Measurements from ENCODE around the gene RPL15.

The RPL15 gene

DNA sequence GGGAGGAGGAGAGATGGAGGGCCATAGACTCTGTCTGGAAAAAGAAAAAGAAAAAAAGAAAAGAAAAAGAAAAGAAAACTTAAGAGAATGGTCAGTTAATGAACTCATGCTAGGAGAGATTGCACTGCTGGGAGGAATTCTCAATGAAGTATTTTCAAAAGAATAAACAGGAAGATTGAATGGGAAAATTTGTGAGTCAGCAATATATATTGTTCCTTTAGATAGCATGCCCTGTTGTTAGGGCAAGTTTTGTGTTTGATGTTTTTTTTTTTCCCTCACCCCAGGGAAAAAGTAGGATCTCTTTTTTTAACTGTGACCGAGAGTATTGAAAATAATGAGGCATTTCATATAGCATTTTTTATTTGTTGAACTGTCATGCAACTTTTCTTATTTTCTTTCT lies 20.4 kb downstream of the RPL15 start:
- no peak for DNase-seq

DNA sequence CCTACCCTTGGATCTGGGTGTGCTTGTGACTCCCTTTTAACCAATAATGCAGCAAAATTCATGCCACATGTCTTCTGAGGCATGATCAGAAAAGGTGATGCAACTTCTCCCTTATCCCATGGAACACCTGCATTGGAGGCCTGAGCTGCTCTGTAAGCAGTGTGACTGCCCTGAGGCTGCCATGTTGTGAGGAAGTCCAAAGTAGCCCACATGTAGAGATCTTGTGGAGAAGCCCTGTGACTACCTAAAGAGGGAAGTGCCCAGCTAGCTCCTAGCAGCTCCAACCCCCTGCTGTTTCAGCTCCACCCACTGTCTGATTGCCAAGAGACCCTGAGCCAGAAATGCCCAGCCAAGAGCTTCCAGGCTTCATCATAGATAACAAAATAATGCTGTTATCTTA lies 21.8 kb downstream of the RPL15 start:
- DNase-seq, result no peak

DNA sequence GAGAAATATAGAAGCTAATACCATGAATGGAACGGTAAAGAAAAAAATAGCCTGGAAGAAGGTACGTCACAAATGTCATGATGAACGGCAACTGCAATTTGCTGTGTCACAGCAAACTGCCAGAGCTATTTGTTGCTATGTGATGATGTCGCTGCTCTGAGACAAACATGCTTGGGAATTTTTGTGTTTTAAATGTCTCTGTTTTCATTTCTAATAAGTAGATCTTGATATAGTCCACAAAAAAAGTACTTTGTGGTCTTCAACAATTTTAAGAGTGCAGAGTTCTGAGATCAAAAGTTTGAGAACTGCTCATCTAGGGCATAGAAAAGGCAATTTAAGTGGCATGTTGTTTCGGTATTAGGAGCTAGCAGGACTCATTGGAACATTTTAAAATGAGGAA lies 23.8 kb downstream of the RPL15 start:
- no peak for DNase-seq

DNA sequence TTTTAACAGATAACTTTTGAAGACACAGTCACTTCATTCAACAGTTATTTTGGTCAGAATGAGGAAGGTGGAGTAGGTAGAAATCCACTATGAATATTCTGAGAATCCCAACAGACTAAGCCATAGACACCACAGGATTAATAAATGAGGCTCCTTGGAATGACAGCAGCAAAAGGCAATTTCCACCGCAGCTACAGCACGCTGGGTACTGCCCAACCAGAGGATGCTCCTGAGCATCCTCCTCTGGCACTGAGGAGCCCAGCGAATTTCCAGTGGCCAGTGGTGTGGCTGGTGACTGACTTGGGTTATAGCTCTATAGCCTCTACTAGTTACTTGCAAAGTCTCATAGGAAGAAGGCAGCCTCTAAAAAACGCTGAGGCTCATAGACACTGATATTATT lies 24.5 kb downstream of the RPL15 start:
- DNase-seq, result no peak

DNA sequence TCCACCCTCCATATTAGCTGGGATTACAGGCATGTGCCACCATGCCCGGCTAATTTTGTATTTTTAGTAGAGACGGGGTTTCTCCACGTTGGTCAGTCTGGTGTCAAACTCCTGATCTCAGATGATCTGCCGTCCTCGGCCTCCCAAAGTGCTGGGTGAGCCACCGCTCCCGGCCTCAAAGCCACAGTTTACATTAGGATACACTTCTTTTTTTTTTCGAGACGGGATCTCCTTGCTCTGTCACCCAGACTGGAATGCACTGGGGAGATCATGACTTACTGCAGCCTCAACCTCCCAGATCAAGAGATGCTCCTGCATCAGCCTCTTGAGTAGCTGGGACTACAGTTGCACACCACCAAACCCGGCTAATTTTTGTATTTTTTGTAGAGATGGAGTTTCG lies 25.6 kb downstream of the RPL15 start:
- no peak for DNase-seq

DNA sequence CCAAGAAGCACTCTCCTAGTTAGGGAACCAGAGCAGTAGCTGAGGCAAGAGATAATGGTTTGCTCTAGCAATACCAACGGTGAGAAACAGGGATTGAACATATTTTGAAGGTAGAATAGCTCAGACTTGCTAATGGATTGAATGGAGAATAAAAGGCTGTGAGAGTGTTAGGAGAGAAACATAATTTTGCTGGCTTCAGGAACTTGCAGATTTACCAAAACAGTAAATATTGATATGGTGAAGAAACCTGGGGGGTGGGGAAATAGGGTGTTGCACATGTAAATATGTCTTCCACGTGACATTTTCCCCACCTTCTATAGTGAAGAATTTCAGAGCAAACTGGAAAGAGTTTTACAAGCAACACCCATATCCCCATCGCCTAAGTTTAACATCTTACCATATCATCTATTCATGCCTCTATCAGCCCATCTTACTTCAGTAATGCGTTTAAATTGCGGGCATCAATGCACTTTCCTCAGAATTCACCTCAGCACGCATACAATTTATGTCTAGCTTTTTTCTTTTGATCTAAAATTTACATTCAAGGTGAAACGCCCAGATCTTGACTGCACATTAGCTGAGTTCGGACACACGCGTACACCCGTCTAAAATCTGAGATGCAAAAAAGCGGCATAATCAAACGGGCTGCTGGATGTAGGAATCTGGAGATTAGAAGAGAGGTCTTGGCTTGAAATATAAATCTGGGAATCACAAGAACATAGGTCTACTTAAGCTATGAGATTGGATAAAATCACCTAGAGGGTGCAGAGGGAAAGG lies 27.3 kb downstream of the RPL15 start:
- DNase-seq, result no peak

DNA sequence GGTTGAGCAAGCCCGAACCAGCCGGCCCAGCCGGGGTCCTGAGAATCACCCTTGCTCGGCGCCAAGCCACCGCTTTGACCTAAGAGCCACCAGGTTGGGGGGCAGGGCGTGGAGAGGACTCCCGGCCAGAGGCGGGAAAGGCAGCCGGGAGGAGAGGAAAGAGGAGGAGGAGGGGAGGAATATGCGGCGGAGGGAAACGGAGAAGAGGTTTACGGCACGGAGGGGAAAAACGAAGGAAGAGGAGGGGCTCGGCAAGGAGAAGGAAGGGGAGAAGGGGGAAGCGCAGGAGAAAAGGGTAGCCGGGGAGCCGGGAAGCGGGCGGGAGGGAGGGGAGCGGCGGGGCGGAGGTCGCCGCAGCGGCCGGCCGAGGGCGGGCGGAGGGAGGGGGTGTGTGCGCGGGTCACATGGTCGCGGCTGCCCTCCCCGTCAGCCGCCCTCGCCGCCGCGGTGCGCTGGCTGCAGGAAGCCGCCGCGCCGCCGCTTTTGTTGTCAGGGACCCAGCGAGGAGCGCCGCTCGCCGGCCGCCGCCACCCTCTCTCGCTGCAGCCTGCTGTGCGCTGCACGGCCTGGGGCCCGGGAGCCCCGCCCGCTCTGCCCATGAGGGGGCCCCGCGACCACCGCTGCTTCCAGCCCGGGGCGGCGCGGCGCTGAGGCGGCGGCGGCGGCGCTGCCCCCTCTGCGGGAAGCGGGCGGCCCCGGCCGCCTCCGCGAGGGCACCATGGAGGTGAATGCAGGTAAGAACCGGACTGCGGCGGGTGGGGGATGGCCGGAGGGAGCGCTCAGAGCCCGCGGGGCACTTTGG lies 28.1 kb downstream of the RPL15 start, which contains the start of gene NR1D2:
Gene NR1D2, plus strand, starts transcription at position 426 of the 802 bp plus-strand sequence. Its CDS starts 293 bp downstream, at position 719.
- peak; percentile 88 for DNase-seq

DNA sequence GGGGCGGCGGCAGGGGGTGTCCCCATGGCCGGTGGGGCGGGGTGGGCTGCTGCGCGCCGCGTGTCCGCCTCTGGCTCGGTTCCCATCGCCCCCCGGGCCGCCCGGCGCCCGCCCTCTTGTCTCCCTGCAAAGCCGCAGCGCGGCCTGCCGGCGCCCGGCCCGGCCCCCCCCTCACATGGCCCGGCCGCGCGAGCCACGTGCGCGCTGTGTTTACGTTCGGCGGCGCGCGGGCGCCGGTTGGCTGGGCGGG lies 28.7 kb downstream of the RPL15 start:
- no peak for DNase-seq

DNA sequence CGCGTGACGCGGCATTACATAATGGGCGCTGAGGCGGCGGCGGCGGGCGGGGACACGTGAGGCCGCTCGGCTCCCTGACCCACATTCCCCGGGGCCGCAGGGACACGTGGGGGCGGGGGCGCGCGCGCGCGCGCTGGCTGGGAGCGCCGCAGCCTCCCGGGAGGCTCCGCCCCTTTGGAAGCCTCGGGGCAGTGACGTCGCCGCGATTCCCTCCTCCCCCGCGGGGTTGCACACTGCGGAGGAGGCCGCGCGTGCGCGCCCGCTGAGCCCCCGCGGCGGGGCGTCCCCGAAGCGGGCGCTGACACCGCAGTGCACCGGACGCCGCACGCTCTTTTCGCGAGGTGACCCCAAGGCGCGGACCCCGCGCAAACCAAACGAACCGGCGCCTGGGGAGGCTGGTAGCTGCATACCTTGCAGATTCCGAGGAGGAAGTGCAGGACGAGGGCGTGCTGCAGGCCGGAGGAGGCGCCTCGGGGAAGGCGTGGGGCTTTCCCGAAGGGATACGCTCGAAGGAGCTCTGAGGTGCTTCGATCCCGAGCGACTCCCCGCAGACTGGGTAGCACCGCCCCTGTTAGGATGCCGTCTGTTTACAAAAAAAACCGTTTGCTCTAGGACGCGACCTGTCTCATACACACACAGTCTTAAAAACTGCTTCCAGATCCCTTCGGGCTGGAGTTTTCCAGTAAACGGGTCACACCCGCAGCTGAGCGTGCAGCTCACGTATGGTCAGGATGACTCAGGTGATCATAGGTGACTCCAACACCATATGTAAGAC lies 29.2 kb downstream of the RPL15 start:
- peak; percentile 98 for DNase-seq

DNA sequence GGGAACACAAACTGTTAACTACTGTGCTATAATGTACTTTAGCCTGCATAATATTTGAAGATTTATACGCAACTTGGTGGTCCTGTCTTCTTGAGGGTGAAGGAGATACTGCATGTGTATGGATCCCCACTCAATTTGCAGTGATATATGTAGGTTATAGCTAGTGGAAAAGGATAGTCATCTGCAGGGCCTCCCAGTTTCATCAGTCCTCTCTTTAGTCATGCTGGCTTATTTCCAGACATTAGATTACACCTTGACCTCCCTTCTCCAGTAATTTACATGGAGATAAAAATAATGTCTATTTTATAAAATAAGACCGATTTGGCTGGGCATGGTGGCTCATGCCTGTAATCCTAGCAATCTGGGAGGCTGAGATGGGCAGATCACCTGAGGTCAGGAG lies 31.8 kb downstream of the RPL15 start:
- peak; percentile 34 for DNase-seq

DNA sequence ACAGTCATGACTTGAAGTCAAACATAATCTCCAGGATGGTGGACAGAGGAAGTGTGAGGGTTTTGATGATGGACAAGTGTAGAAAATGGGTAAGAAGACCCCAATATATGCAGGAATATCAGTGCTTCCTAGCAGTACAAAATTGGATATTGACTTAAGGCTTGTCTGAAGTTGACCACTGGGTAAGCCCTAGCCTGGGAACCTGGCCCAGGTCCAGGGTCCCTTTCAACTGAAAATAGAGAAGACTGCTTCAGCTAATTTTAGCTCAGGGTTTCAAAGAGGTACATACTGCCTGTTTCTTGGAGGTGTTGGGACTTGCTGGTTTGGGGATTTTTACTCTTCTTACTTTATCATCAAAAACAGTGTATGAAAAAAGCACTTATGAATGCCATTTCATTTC lies 32.9 kb downstream of the RPL15 start:
- DNase-seq, result no peak

DNA sequence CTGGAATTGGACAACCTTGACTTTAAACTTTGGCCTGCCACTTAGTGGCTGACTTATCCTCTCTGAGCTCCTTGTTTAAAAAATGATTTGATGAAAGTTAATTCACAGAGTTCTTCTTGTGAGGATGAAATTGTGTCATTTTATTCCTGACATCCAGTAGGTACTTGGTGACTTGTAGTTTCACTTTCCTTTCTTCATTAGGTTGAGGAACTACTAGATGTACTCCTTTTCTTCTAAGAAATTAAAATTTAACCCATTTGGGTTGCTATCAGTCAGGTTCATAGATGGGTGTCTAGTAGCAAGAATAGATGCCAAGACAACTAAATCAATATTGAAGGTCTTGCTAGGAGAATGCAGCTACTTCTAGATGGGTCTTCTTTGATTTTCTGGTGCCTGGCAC lies 33.4 kb downstream of the RPL15 start:
- DNase-seq, result no peak

DNA sequence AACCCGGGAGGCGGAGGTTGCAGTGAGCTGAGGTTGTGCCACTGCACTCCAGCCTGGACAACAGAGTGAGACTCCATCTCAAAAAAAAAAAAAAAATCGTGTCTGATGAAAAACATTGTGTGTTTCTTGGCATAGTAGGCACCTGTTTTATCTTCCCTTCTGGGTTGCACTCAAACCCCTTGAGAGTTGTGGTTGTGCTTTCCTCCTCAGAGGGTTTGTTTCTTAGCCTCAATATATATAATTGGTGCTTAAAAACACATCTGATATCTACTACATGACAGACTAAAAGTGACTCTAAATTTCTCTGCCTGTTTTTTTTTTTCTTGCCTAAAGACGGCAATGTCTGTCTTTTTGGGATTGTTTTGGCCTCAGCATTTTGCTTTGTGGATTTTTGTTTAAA lies 35.7 kb downstream of the RPL15 start:
- DNase-seq, result no peak

DNA sequence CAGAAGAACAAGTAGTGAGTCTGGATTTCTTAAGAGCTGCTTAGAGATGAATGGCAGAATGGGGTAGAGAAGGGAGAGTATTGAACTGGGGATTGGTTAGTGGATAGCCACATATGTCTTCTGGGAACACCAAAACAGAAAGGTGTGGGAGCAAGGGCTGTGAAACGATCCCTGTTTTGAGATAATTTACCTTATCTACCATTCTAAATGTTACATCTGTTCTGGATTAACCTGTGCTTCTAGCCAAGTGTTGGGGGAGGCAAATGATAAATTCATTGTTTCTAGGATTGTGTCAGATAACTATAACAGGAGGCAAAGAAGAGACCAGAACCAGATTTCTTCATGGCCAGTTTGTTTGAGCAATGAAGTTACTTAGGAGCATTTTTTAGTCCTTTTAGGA lies 36.6 kb downstream of the RPL15 start:
- no peak for DNase-seq

DNA sequence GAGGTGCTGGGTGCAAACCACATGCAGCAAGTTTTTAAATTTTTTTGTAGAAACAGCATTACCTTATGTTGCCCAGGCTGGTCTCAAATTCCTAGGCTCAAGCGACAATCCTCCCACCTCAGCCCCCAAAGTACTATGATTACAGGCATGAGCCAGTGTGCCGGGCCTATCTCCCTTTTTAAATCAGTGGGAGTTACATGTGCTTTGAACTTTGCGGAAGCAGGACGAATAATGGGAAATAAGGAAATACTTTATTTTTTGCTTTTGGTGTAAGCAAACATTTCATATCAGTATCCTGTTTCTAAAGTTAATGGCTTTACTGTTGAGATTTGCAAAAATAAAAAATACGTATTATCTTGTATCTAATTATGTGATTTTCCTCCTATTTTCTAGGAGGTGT lies 37.2 kb downstream of the RPL15 start:
- DNase-seq, result no peak

DNA sequence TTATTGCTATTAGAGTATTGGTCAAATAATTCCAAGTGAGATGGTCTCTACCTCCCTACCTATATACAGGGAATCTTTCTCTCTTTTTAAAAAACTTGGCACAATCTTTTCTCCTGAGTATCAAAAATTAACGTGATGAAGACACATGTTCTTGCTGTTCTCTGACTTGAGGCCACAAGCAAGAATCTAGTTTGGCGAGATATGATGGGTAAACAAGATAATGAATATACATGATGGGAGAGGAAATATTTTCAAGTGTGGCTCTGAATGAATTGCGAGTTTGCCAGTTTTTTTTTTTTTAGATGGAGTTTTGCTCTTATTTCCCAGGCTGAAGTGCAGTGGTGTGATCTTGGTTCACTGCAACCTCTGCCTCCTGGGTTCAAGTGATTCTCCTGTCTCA lies 39.8 kb downstream of the RPL15 start:
- DNase-seq, result no peak

DNA sequence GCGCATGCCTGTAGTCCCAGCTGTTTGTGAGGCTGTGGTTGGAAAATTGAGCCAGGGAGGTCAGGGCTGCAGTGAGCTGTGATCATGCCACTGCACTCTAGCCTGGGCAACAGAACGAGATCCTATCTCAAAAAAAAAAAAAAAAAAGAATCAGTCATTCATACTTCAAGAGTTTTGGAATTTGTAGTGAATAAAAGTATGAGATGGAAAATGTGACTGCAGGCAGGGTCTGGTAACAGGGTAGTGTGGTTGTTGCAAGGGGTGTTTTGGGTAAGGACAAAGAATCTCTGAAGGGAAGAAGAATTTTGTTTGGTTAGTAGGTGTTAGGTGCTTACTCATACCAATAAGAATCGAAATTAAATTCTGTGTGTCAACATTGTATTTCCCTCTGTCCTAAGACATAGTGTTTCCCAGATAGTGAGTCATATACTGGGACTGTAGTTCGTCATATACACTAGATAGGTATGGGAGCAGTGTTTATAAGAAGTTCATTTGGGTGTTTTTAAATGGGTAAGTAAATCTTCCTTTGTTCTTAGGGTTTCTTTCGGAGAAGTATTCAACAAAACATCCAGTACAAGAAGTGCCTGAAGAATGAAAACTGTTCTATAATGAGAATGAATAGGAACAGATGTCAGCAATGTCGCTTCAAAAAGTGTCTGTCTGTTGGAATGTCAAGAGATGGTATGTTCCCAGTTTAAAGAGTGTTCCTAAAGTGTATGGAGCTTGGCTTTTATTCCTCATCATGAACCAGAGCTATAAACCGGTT lies 42.4 kb downstream of the RPL15 start:
- peak; percentile 92 for DNase-seq

DNA sequence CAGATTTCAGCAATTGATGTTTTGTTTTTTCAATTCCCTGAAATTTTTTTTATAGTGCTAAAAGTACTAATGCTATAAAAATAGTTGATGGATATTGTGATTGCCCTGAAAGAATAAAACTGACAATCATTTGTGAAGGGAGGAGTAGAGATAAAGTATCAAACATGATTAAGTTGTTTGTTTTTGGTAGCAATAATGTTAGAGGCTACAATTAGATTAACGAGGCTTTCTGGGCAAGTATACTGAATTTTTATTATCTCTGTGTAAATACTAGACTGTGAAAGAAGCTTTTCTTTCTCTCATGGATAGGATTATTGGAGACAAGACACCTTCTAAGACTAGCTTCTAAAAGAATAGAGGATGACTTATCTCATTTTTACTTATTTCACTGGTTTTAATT lies 43.7 kb downstream of the RPL15 start:
- no peak for DNase-seq

DNA sequence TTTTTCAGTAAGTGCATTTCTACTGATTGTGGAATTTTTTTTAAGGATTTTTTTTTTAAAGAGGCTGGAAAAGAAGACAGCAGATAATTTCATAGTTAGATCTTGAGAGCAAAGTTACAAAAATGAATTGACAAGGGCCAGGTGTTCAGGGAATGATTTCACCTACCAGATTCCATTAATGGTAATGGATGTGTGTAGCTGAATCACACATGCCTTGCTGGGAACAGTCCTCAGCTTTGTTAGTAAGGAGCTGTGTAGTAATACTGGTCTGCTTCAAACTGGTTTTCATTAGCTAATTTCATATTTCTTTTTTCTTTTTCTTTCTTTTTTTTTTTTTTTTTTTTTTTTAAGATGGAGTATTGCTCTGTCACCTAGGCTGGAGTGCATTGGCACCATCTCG lies 44.1 kb downstream of the RPL15 start:
- DNase-seq, result no peak

DNA sequence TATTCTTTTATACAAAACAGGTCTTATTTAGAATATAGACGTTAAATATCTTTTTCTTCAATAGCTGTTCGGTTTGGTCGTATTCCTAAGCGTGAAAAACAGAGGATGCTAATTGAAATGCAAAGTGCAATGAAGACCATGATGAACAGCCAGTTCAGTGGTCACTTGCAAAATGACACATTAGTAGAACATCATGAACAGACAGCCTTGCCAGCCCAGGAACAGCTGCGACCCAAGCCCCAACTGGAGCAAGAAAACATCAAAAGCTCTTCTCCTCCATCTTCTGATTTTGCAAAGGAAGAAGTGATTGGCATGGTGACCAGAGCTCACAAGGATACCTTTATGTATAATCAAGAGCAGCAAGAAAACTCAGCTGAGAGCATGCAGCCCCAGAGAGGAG lies 45.0 kb downstream of the RPL15 start:
- no peak for DNase-seq

DNA sequence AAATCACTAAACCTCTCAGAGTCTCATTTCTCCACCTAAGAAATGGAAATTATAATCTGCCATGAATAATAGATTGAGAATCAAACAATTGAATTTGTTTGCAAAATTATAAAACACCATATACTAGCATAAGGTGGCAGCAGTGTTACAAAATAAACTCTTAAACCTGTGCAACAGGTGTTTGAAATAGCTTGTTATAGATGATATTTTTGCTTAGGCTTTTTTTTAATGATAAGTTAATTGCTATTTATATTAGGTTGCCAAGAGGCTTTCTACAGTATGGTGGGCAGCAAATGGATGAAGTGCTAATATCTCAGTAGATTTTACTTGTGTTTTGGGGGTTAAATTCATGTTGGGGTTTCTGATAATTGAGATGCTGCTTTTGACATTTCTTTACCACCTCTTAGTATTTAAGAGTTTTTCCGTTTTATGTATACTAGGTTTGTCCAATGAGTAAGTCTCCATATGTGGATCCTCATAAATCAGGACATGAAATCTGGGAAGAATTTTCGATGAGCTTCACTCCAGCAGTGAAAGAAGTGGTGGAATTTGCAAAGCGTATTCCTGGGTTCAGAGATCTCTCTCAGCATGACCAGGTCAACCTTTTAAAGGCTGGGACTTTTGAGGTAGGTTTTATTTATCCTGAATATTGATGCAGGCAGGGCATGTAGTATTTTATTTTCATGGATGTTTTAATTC lies 47.8 kb downstream of the RPL15 start:
- DNase-seq, result peak; percentile 39

DNA sequence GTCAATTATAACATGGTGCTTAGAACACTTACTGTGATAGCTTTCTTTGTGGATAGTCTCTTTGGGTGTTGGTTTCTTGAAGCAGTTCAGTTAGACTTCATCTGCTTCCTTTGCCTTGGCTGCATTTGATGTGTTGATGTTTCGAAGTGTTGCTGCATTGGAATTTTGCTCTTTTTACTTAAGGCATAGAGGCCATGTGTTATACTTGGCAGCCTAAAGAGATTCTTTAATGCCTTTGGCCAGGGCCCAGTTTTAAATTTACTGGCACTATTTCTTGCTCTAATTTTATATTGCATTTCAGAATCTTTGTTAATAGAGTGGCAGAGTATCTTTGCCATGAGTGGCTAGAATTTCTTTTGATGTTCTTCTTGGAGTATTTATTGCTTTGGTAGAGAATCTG lies 49.4 kb downstream of the RPL15 start:
- DNase-seq, result peak; percentile 74
